H1 (cell line): ENCODE results near the gene MRFAP1L1. TPM values are rescaled to one million over a fixed set of nuclear protein-coding genes. Genes with fewer than 3 reads are reported as not detected.

ENCODE experiments used
- polyA plus RNA-seq, 7 experiments: library from polyadenylated mRNA; depleted of rRNA in 3 of 7; stranded (reverse) in 5 of 7; unstranded in 2 of 7; fragments of >200 nt in 5 of 7; fragments of 200-250 nt in 2 of 7; gene quantifications; 1 replicate in 5 of 7; 2 replicates in 1 of 7; 4 replicates in 1 of 7; pipeline versions ENCODE4 v1.2.1 to v1.2.3, GENCODE V29; 2011 to 2013; ENCODE audit warnings: missing spikeins in 2 of 7, mixed read lengths in 2 of 7
- total RNA-seq: library from RNA; stranded (reverse); fragmentation: NEBNext Ultra II Directional; extraction: Animal tissue kit (Norgen Biotek cat#: 25700); gene quantifications from 2 replicates; pipeline ENCODE4 v1.2.1, GENCODE V29; 2021
- TF ChIP-seq, protein P1 (sequence below): IDR thresholded peaks from 2 replicates; pipeline ENCODE4 v1.6.1; 2012; ENCODE audit warnings: low read length, inconsistent platforms

Gene MRFAP1L1
- total and polyA plus RNA-seq, 2 of the 8 experiments (the other 6 are each of a cell fraction or from before 2014, with no cell fraction given): 26.8 to 54.3 TPM

DNA sequence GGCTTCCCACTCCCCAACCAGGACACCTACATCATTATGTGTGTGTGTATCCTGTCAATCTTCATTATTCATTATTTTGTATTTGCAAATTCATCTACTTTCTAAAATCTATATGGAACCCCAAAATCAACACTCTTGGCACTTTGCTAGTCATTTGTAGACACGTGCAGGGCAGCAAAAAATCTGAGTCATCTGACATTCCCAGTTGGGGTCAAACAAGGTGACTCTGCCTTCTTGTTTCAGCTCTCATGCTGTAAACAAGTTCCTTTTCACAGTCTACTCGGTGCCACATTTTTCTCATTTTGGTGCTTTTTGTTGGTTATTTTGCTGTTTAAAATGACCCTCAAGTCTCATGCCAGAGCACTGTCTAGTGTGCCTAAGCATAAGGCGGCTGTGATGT lies 5.9 kb downstream of the MRFAP1L1 start (continued):
- TF ChIP-seq, protein P1, sequence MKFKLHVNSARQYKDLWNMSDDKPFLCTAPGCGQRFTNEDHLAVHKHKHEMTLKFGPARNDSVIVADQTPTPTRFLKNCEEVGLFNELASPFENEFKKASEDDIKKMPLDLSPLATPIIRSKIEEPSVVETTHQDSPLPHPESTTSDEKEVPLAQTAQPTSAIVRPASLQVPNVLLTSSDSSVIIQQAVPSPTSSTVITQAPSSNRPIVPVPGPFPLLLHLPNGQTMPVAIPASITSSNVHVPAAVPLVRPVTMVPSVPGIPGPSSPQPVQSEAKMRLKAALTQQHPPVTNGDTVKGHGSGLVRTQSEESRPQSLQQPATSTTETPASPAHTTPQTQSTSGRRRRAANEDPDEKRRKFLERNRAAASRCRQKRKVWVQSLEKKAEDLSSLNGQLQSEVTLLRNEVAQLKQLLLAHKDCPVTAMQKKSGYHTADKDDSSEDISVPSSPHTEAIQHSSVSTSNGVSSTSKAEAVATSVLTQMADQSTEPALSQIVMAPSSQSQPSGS: no peak
- TF ChIP-seq, all 59 proteins: peak for 0
